Endothelial cell of umbilical vein (primary cell): ENCODE measurements around the gene RPS15A.

ENCODE experiments used
- CTCF ChIP-seq, 2 donors: IDR thresholded peaks; 1 replicate in 1 of 2; 2 replicates in 1 of 2; pipeline ENCODE4 v1.5.1; 2011; ENCODE audit warnings: low read length in 2 of 2, mild to moderate bottlenecking in 2 of 2, moderate library complexity in 2 of 2, control low read depth in 1 of 2, inconsistent platforms in 1 of 2, low read depth in 1 of 2; ENCODE audit not compliant: insufficient read depth in 1 of 2; ENCODE audit errors: extremely low read depth in 1 of 2
- EZH2 ChIP-seq: IDR thresholded peaks from 2 replicates; pipeline ENCODE4 v1.6.1; 2012; ENCODE audit warnings: borderline replicate concordance, low read depth, mild to moderate bottlenecking, moderate library complexity, low read length, inconsistent platforms; ENCODE audit not compliant: severe bottlenecking
- GATA2 ChIP-seq: IDR thresholded peaks from 2 replicates; pipeline ENCODE4 v1.7.0; 2011; ENCODE audit warnings: low read depth, mild to moderate bottlenecking, moderate library complexity, mixed read lengths, low read length; ENCODE audit not compliant: insufficient read length, insufficient read depth
- MYC ChIP-seq: IDR thresholded peaks from one replicate; pipeline ENCODE4 v1.6.1; 2011; ENCODE audit warnings: mild to moderate bottlenecking, low read depth, low read length
- POLR2A ChIP-seq: IDR thresholded peaks from 2 replicates; pipeline ENCODE4 v1.6.1; 2012; ENCODE audit warnings: low read depth, mild to moderate bottlenecking, control low read depth, low read length
- POLR2AphosphoS5 ChIP-seq: IDR thresholded peaks from 2 replicates; pipeline ENCODE4 v1.6.1; 2012; ENCODE audit warnings: low read depth, mild to moderate bottlenecking, control low read depth, low read length, moderate library complexity; ENCODE audit not compliant: insufficient read depth
- TF ChIP-seq, protein P1 (sequence below): IDR thresholded peaks from 2 replicates; pipeline ENCODE4 v1.6.1; 2011; ENCODE audit not compliant: insufficient read depth, insufficient read length

DNA sequence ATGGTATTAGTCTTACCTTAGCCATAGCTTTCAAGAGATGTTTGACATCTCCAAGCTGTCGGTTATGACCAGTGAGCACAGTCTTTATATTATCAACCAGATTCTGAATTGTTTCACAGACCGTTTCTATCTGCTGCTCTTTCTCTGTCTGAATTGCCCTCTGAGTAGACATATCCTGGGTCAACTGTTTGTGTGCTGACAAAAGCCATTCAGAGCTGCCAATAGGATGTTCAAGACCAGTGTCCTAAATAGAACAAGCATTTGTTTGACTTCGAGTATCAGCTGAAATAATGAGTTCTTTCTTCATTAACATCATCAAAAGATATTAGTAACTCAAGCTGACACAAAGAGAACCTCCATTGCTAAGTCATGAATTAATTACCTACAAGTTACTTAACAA, 26.2 kb upstream of the RPS15A start:
- TF ChIP-seq CTCF (IDR thresholded peaks at IDR 0.05; ENCODE audit: extremely low read depth in 1 of 2, insufficient read depth in 1 of 2, low read depth in 1 of 2, low read length in 2 of 2) (no peak), EZH2 (no peak), POLR2A (no peak), GATA2 (no peak), POLR2AphosphoS5 (no peak), MYC (no peak)
- TF ChIP-seq, protein P1, sequence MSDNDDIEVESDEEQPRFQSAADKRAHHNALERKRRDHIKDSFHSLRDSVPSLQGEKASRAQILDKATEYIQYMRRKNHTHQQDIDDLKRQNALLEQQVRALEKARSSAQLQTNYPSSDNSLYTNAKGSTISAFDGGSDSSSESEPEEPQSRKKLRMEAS, result no peak
